GM18951 (cell line): ENCODE data around the gene SP100.
"Not testable (repeated sequence)": the region's sequence is repeated elsewhere in the genome, so short reads cannot be mapped to it uniquely, and the experiment has no call there.

Experiments used
- POLR2A ChIP-seq: IDR thresholded peaks from 4 replicates; pipeline ENCODE4 v1.6.1; 2011; ENCODE audit warnings: mild to moderate bottlenecking; ENCODE audit not compliant: insufficient read length, insufficient read depth; ENCODE audit errors: extremely low read depth
- in situ Hi-C: fragments of 300-500 bp; cut with MboI; formaldehyde crosslinking; loops from one replicate; pipeline ENCODE4 v1.12.0; 2022; ENCODE audit warnings: low sequenced_read_pairs, mixed read lengths, inconsistent platforms; ENCODE audit not compliant: unreplicated experiment

The SP100 gene

DNA sequence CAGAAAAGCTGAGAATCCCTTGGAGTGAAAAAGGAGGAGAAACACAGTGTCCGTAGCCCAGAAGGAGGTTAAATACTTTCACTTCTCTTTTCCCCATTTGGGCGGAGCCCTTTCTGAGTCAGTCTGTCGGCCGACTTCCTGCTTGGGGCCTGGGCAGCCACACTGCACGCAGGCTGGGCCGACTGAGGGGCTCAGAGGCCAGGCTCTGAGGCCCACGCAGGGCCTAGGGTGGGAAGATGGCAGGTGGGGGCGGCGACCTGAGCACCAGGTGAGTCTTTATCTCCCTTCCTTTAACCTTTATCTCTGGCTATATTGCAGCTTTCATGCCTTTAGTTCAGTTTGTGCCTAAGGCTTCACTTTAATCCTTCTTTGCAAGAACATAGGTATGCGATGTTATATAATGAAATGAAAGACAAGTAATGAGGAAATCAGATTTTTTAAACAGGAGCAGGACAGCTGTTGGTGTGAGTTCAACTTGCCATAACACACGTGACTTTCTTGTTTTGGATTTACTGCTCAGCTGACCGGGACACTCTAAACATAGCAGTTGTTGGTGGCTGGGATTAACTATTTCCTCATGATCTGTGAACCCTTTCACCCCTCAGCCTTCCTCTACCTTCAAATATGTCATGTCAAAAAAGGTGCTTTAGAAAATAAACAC is at the start of gene SP100:
Gene SP100, plus strand, starts transcription at position 141 of the 661 bp plus-strand sequence. Its CDS starts 96 bp downstream, at position 237.
- in situ Hi-C loops: no loop called here
- TF ChIP-seq POLR2A: peak; percentile 93

DNA sequence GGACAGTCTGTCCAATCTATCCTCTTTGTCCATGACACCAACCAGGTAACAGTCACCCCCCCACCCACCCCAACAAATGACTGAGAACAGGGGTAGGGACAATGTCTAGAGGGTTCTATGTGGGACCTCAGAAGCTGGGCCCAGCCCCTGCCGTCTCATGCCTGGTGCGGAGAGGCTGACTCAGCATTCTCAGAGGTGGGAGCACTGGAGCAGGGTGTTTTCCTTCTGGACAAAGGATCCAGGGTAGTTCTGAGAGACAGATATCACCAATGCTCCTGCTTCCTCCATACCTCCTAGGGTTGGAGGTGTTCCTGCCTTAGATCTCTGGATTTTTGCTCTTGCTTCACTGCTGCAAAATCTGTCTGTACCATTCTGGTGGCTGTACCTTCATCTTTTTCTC is 33.9 kb upstream of the SP100 start:
- in situ Hi-C loops: no loop called here
- no peak for TF ChIP-seq POLR2A

DNA sequence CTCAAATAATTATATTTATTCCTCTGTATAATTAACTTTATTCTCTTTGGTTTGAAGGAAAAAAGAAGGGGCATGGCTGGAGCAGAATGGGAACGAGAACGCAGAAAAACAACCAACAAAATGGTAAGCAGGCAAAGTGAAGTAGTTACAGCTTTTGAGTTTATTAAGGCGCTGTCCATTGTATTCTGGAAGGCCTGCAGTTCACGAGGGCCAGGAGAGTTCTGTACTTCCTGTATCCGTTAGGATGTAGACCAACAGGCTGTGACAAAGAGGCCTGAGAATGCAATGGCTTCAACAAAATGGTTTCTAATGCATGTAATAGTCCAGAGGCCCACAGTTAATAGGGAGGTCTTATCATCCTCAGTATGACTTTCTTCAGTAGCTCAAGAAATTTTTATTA is 32.5 kb upstream of the SP100 start:
- no peak for TF ChIP-seq POLR2A
- in situ Hi-C loops: no loop called here

DNA sequence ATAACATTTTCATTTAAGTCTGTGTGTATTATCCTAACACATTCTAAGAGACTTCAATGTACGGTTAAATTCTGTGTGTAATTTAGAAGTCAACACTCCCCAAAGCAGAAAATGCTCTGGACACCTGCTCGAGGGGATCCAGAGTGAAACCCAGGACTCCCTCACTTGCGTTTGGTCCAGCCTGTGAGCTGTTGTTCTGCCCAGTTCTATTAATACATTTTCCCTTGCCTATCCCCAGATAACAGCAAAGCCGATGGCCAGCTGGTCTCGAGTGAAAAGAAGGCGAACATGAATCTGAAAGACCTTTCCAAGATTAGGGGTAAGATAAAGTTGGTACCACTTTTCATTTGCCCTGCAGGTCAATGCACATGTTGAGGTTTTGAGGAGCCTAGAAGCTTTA is 31.0 kb upstream of the SP100 start:
- TF ChIP-seq POLR2A: no peak
- in situ Hi-C loops: no loop called here

DNA sequence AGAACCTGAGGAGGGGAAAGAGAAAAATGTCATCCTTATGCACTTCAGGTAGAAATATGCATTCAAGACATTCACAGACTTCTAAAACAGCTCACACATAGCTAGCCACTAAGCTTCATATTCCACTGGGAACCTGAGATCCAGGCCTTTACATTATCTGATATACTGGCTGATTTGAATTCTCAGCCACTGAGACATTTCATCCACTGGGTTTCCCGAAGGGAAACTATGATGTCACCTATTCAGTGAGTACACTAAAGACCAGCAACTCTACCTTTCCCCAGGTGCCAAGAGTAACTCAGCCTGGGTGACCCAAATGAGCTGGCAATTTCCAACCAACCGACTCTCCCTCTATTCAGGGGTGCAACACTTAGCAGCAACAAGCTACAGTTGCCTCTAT is 21.7 kb upstream of the SP100 start:
- in situ Hi-C loops: no loop called here
- TF ChIP-seq POLR2A: no peak

DNA sequence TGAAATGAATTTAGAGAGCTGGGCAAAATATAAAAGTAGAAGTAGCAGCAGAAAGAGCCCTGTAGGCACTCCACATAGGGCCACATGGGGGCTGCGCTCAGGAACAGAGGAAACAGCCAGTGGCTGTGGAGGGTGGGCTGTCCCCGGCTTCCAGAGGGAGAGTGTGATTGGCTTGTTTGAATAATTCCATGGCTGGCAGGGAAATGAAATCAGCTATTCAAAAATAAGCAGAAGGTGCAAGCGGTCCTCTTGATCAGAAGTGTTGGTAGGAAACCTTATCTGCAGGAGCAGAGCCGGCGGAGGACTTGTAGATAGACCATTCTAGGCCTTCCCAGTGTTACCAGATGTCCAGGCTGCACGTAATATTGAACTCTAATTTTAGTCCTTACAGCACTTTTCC is 17.3 kb upstream of the SP100 start:
- in situ Hi-C loops: not testable (repeated sequence)

DNA sequence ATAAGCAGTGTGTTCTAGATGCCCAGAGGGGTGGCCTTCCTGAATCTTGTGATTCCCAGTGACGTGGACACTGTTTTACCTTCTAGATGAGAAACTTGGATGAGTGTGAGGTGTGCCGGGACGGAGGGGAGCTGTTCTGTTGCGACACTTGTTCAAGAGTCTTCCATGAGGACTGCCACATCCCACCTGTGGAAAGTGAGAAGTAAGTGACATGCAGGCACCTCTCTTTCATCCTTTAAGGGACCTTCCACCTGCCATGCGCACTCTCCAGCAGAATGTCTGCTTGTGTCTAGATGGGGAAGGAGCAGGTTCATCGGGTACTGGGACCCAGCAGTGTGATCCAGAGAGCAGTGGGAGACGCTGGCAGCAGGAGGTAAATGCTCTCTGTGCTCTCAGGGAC is 16.0 kb upstream of the SP100 start:
- in situ Hi-C loops: no loop called here
- no peak for TF ChIP-seq POLR2A

DNA sequence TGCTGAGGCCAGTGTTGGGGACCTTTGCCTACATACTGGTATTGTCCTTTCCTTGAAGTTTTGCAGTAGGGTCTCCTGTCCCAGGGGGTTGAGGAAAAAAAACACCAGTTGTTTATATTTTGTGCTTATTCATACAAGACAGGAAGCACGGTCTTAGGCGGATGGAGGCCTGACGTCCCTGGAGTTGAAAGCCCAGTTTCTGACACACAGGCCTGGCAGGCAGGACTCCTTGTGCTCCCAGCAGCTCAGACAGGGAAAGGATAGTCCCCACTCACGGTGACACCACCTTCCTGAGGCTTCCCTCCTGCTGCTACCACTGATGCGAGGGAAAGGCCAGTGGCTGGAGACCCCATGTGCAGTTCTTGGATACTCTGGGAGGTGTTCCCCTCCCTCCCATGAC is 15.5 kb upstream of the SP100 start:
- in situ Hi-C loops: no loop called here
- no peak for TF ChIP-seq POLR2A

DNA sequence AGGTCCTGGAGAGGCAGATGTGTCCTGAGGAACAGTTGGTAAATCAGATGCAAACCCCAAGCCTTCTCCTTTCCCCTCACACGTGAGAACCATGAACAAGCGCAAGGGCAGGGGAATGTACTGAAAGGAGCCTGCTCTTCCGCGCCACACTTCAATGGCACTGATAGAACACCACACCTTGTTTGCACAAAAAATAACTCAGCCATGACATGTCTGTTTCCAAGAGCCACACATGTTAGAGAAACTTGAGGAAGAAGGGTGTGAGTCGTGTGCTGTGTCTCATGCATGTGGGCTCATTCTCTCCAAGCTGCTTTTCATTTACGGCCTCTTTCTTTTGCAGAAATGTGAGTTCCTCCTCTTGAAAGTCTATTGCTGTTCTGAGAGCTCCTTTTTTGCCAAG is 15.0 kb upstream of the SP100 start:
- in situ Hi-C loops: not testable (repeated sequence)

DNA sequence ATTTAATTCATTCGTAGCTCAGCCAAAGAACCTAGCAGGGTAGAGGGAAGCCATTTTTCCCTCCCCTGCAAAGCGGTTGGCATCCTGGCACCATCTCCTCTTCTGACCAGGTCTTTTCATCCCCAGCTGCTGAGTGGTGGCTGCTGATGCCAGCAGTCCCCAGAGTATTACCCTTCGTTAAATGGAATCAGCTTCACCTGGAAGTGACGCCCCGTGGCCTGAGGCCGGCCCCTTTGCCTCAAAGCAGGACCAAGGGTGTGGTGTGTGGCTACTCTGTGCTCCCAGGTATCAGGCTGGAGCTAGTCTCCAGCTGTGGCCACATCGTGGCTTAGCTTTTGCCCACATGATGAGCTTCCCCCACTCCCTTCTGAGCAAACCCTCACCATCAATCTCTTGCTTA is 12.3 kb upstream of the SP100 start:
- in situ Hi-C loops: no loop called here
- TF ChIP-seq POLR2A: no peak

DNA sequence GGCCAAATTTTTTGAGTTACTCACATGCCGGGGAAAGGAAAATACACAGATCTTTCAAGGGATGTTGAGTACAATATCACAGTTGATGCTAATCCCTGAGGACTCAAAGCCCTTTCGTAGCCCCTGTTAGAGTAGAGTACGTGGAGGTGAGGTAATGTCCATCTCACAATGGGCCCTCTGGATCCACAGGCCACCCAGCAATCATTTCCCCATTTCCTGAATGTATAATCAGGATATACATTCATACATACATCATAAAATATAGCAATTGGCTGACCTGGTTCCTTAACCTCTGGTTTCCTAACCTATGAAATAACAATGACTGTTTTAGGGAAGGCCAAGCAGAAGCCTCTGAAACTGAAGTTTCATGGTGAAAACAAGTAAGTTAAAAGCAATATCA is 10.2 kb upstream of the SP100 start:
- TF ChIP-seq POLR2A: no peak
- in situ Hi-C loops: no loop called here

DNA sequence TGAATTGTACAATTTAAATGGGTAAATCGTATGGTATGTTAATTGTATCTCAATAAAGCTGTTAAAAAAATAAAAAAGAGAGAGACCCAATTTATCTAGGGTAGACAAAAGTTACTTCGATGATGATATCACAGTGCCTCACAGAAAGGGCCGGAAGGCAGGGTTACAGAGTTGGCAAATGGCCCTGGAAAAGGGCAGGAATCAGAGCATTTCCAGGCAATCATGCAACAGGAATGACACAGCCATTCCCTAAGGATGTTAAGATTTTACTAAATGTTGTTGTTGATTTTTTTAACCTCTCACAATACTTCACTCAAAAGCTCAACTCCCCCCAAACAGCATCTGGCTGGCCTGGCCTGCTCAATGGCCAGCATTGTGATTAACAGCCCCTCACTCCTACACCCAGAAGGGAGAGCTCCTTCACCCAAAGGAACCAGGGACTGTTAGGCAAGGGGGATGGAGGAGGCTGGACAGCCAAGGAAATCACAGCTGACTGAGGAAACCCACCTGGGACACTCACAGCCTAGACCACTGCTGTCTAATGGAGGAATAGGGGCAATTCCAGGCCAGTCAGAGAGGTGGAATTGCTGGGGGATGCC is 7.7 kb upstream of the SP100 start:
- TF ChIP-seq POLR2A: no peak
- in situ Hi-C loops: no loop called here

DNA sequence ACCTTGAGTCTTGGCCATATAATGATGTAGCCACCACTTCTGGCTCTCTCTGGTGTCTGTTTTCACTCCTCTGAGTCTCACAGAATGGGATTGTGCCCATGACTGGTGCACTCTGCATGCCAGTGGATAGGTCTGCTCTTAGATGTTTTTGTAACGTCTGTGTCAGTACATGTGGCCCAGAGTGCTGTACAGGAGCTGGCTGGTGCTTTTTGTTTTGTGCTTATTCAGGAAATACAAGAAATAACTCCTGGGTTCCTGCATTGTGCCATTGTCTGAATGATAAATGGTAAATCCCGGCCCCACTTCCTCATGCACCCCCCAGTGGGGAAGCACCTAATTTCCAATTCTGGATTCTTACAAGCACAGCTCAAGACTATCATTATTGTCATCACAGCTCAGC is 6.7 kb upstream of the SP100 start:
- in situ Hi-C loops: not testable (repeated sequence)

DNA sequence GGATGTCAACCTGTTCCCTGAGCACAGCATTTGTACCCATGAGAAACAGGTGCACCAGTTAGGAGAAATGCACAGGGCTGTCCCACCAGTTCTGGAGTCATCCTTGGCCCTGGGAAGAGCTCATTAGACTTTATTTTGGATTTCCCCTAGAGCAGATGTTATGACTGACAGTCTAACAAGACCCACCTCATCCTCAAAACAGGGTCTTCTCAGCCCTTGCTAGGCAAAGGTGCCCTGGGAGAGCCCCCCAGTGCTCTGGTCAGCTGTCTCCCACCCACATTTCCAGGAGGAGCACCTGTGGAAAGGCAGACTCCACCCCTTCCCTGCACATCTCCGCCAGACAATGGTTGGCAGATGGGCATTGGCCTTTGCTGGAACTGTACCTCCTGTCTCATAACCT is 5.7 kb upstream of the SP100 start:
- in situ Hi-C loops: no loop called here
- no peak for TF ChIP-seq POLR2A
